ENCODE measurements around the gene VDAC1.

DNA sequence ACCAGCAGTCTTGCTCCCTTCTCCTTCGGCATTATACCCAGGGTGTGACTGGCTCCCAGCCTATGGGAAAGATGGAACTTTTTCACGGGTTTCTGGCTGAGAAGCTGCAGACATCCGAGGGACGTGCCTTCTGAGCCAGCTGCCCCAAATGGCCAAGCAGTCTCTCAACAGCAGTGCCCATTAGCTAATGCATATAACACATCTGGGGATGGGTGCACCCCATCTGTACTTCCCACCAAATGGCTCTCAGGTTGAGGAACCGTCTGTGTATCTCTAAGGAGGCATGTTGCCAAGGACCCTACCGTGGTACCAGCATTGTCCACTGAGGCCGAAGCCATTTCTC, 61.3 kb downstream of the VDAC1 start:
- TF ChIP-seq EZH2 (IDR thresholded peaks at IDR 0.05) = no peak
- TF ChIP-seq, protein P1, sequence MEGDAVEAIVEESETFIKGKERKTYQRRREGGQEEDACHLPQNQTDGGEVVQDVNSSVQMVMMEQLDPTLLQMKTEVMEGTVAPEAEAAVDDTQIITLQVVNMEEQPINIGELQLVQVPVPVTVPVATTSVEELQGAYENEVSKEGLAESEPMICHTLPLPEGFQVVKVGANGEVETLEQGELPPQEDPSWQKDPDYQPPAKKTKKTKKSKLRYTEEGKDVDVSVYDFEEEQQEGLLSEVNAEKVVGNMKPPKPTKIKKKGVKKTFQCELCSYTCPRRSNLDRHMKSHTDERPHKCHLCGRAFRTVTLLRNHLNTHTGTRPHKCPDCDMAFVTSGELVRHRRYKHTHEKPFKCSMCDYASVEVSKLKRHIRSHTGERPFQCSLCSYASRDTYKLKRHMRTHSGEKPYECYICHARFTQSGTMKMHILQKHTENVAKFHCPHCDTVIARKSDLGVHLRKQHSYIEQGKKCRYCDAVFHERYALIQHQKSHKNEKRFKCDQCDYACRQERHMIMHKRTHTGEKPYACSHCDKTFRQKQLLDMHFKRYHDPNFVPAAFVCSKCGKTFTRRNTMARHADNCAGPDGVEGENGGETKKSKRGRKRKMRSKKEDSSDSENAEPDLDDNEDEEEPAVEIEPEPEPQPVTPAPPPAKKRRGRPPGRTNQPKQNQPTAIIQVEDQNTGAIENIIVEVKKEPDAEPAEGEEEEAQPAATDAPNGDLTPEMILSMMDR (IDR thresholded peaks at IDR 0.05) = no peak
